Keratinocyte (primary cell): ENCODE results near the gene PEPD. TPM values are rescaled to one million over a fixed set of nuclear protein-coding genes. Genes with fewer than 3 reads are reported as not detected.

Experiments
- DNase-seq: peaks from one replicate; pipeline ENCODE4 v3.0.0-alpha.2; 2011; ENCODE audit warnings: low read depth, missing footprints, low spot score
- FAIRE-seq: peaks from 2 replicates; lab custom pipeline; 2011; peaks lifted over from hg19 to GRCh38; lab: Jason Lieb, UNC
- H2AFZ ChIP-seq: 2 replicates; pipeline ENCODE4 v1.6.0; 2012; ENCODE audit warnings: low read length, control low read depth, inconsistent platforms; ENCODE audit not compliant: control insufficient read depth
- H3K27ac ChIP-seq: 2 replicates; pipeline ENCODE4 v1.5.1; 2011; ENCODE audit warnings: low read length; ENCODE audit not compliant: control insufficient read depth, insufficient read depth
- H3K27me3 ChIP-seq: 3 replicates; pipeline ENCODE4 v1.6.0; 2011; ENCODE audit warnings: low read length; ENCODE audit not compliant: control insufficient read depth, insufficient read depth; ENCODE audit errors: extremely low read depth
- H3K36me3 ChIP-seq, 2 experiments: 2 replicates in 1 of 2; 3 replicates in 1 of 2; pipeline ENCODE4 v1.5.1; 2011; ENCODE audit warnings: low read length in 2 of 2, mild to moderate bottlenecking in 1 of 2; ENCODE audit not compliant: control insufficient read depth in 2 of 2, insufficient read depth in 2 of 2; ENCODE audit errors: extremely low read depth in 1 of 2
- H3K4me1 ChIP-seq: 3 replicates; pipeline ENCODE4 v1.5.1; 2011; ENCODE audit warnings: low read length; ENCODE audit not compliant: control insufficient read depth, insufficient read depth; ENCODE audit errors: extremely low read depth
- H3K4me2 ChIP-seq: 3 replicates; pipeline ENCODE4 v1.6.0; 2011; ENCODE audit warnings: low read depth, low read length; ENCODE audit not compliant: control insufficient read depth, insufficient read depth; ENCODE audit errors: extremely low read depth
- H3K4me3 ChIP-seq, 3 experiments: fragments of 200-600 bp in 1 of 3; sonication (generic) in 1 of 3; 2 replicates in 2 of 3; 3 replicates in 1 of 3; pipeline ENCODE4 v1.5.1; 2011 to 2016; ENCODE audit warnings: low read length in 3 of 3, mild to moderate bottlenecking in 3 of 3, control low read depth in 2 of 3, inconsistent platforms in 1 of 3, low read depth in 1 of 3, mixed read lengths in 1 of 3, mixed run types in 1 of 3, moderate library complexity in 1 of 3; ENCODE audit not compliant: control insufficient read depth in 2 of 3, insufficient read depth in 2 of 3; ENCODE audit errors: extremely low read depth in 1 of 3
- H3K79me2 ChIP-seq: 2 replicates; pipeline ENCODE4 v1.6.0; 2012; ENCODE audit warnings: low read length; ENCODE audit not compliant: control insufficient read depth, insufficient read depth
- H3K9ac ChIP-seq: 3 replicates; pipeline ENCODE4 v1.6.0; 2011; ENCODE audit warnings: low read length; ENCODE audit not compliant: control insufficient read depth, insufficient read depth; ENCODE audit errors: extremely low read depth
- H3K9me1 ChIP-seq: 3 replicates; pipeline ENCODE4 v1.6.0; 2011; ENCODE audit warnings: low read length; ENCODE audit not compliant: control insufficient read depth, insufficient read depth; ENCODE audit errors: extremely low read depth
- H3K9me3 ChIP-seq: 2 replicates; pipeline ENCODE4 v1.5.1; 2012; ENCODE audit warnings: low read depth, low read length; ENCODE audit not compliant: control insufficient read depth
- H4K20me1 ChIP-seq: 3 replicates; pipeline ENCODE4 v1.6.0; 2011; ENCODE audit warnings: low read length; ENCODE audit not compliant: control insufficient read depth, insufficient read depth; ENCODE audit errors: extremely low read depth
- EZH2 ChIP-seq: IDR thresholded peaks from one replicate; pipeline ENCODE4 v1.6.1; 2012; ENCODE audit warnings: inconsistent platforms, mild to moderate bottlenecking, low read length, moderate library complexity
- dilution Hi-C: fragments of 300-500 bp; cut with MboI; formaldehyde crosslinking; loops from one replicate; pipeline ENCODE4 v1.7.0; 2020; ENCODE audit warnings: low sequenced_read_pairs; ENCODE audit not compliant: extremely low pct_ligation_motif_present
- polyA plus RNA-seq, 5 experiments: library from polyadenylated mRNA; depleted of rRNA in 3 of 5; stranded (reverse) in 3 of 5; stranded (forward) in 1 of 5; unstranded in 1 of 5; fragments of >200 nt; gene quantifications; 1 replicate in 1 of 5; 2 replicates in 3 of 5; 3 replicates in 1 of 5; pipeline versions ENCODE4 v1.2.1 to v1.2.3, GENCODE V29; 2011 to 2012; ENCODE audit warnings: missing spikeins in 2 of 5, low read depth in 1 of 5, low replicate concordance in 1 of 5
- TF ChIP-seq, protein P1 (sequence below), 3 experiments: IDR thresholded peaks in 1 of 3; conservative IDR thresholded peaks in 1 of 3; optimal IDR thresholded peaks in 1 of 3; 2 replicates in 2 of 3; 3 replicates in 1 of 3; pipeline versions ENCODE3 to v1.5.1; 2011; ENCODE audit warnings: low read length in 3 of 3, mild to moderate bottlenecking in 3 of 3, moderate library complexity in 2 of 3, control low read depth in 1 of 3, inconsistent platforms in 1 of 3; ENCODE audit not compliant: insufficient read depth in 2 of 3; ENCODE audit errors: extremely low read depth in 1 of 3

The PEPD gene
- polyA plus RNA-seq, 1 donor (not counting 4 experiments of a cell fraction or from before 2014, with no cell fraction given), result 36.9 TPM

DNA sequence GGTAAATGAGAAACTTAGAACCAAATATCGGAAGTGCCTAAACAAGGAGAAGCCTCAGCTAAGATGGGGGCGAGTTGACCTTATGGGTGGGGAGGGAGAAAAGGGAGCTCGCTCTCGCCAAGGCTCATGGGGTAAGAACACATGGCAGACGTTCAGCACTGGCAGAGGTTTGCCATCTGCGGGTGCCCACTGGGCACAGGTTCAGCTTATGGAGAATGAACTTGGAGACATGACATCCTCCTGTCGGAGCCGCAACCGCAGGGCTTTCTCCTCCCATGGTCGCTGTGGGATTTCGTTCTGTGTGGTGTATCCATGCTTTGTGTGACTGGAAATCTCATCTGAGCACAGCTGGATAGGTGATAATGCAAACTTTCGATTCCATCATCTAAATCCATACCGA is 36.1 kb upstream of the PEPD start:
- dilution Hi-C loops, result no loop called here
- TF ChIP-seq EZH2, result no peak
- TF ChIP-seq, protein P1, sequence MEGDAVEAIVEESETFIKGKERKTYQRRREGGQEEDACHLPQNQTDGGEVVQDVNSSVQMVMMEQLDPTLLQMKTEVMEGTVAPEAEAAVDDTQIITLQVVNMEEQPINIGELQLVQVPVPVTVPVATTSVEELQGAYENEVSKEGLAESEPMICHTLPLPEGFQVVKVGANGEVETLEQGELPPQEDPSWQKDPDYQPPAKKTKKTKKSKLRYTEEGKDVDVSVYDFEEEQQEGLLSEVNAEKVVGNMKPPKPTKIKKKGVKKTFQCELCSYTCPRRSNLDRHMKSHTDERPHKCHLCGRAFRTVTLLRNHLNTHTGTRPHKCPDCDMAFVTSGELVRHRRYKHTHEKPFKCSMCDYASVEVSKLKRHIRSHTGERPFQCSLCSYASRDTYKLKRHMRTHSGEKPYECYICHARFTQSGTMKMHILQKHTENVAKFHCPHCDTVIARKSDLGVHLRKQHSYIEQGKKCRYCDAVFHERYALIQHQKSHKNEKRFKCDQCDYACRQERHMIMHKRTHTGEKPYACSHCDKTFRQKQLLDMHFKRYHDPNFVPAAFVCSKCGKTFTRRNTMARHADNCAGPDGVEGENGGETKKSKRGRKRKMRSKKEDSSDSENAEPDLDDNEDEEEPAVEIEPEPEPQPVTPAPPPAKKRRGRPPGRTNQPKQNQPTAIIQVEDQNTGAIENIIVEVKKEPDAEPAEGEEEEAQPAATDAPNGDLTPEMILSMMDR (optimal IDR thresholded peaks at IDR 0.05 in 1 of 3, IDR thresholded peaks at IDR 0.05 in 1 of 3, conservative IDR thresholded peaks at IDR 0.05 in 1 of 3; ENCODE audit: extremely low read depth in 1 of 3, insufficient read depth in 2 of 3, low read length in 3 of 3), result no peak
- Histone ChIP-seq H3K9me3 (no peaks in the 10 kb centered on the region), H3K79me2 (no peaks in the 10 kb centered on the region), H3K27me3 (peaks cover 18% of the 10 kb centered on the region), H3K4me1 (no peaks in the 10 kb centered on the region), H3K9me1 (no peaks in the 10 kb centered on the region), H3K4me3 (no peak overlapping the region), H3K9ac (no peak overlapping the region), H4K20me1 (no peaks in the 10 kb centered on the region), H3K27ac (no peak overlapping the region), H3K4me2 (no peak overlapping the region), H3K36me3 (no peaks in the 10 kb centered on the region), H2AFZ (no peak overlapping the region)
- DNase-seq (no peak), FAIRE-seq (no peak)

DNA sequence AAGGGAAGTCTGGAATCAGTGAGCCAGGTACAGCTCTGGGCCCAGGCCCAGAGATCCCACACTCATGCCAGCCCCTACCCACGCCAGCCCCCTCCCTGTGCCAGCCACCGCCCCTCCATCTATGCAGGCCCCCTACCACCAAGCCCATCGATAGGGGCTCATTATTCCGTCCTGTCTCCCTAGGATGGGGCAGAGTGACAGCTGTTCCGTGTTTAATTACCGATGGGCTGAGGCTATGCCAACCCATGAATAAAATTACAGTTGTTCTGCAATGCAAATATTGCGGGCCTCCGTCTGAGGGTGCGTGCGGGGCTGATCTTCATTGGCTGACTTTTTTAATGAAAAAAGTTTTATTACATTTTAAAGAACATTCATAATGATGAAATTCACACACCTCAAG is 35.6 kb upstream of the PEPD start:
- no peak for FAIRE-seq
- dilution Hi-C loops, result no loop called here
- H3K36me3 ChIP-seq, result no peaks in the 10 kb centered on the region
- no peak overlapping the region for H3K9ac ChIP-seq
- peaks cover 18% of the 10 kb centered on the region for H3K27me3 ChIP-seq
- no peaks in the 10 kb centered on the region for H3K4me1 ChIP-seq
- H3K4me2 ChIP-seq, result no peak overlapping the region
- H3K79me2 ChIP-seq, result no peaks in the 10 kb centered on the region
- H2AFZ ChIP-seq, result no peak overlapping the region
- H3K4me3 ChIP-seq, result no peak overlapping the region
- TF ChIP-seq, protein P1 (optimal IDR thresholded peaks at IDR 0.05 in 1 of 3, IDR thresholded peaks at IDR 0.05 in 1 of 3, conservative IDR thresholded peaks at IDR 0.05 in 1 of 3; ENCODE audit: extremely low read depth in 1 of 3, insufficient read depth in 2 of 3, low read length in 3 of 3), result no peak
- TF ChIP-seq EZH2, result no peak
- no peaks in the 10 kb centered on the region for H3K9me1 ChIP-seq
- no peak for DNase-seq
- no peak overlapping the region for H3K27ac ChIP-seq
- H4K20me1 ChIP-seq, result no peaks in the 10 kb centered on the region
- H3K9me3 ChIP-seq, result no peaks in the 10 kb centered on the region
